ENCODE measurements around the gene DDX24. TPM values are rescaled to one million over a fixed set of nuclear protein-coding genes. Genes with fewer than 3 reads are reported as not detected.
A peak's percentile ranks its signal among the peaks of the same experiment; 100 is the strongest.

Gene DDX24
- total and polyA plus RNA-seq, 2 of the 8 experiments (the other 6 are each of a cell fraction or from before 2014, with no cell fraction given): 89.0 to 201 TPM

DNA sequence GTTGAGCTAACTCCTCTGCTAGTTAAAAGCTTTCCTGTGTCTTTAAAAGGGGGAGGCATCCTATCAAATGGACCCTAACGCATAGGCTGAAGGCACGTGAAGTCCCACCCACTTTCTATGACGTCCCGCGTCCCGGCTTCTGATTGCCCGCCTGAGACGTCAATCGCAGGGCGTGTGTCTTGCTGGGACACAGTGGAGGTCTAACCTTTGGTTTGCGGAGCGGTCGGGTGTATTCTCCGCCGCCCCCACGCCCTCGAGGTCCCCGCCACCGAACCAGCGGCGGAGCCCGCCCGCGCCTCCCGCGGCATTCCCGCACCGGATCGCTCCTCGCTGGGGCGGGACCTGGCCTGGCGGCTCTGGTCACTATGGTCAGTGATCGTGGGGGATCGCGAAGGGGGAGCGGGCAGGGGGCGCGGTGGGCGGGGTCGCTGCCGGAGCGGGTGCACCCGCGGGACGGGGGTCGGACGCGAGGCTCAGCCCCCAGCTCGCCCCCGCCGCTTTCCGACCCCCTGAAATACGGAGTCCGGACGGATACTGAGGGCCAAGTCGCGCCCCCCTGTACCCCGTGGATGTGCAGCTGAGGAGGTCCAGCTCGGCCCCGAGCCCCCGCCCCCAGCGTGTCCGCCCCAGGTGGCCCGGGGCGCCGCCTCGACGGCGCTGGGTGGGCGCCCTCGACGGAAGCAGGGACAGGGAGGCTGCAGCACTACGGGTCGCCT is 54.7 kb downstream of the DDX24 start, which contains the start of gene OTUB2 (continued):
- TF ChIP-seq SUZ12 (IDR thresholded peaks at IDR 0.05; ENCODE audit: low read length) (no peak), BACH1 (IDR thresholded peaks at IDR 0.05; ENCODE audit: low read length) (0 out of 2 replicates have a peak, but pooled peaks have one; percentile 33), SIX5 (IDR thresholded peaks at IDR 0.05; ENCODE audit: low read depth, low read length) (no peak), POLR2A (IDR thresholded peaks at IDR 0.05; ENCODE audit: control extremely low read depth in 1 of 2, low read depth in 2 of 2, low read length in 2 of 2) (no peak), ASH2L (IDR thresholded peaks at IDR 0.05; ENCODE audit: low read length) (peak; percentile 54)
- TF ChIP-seq, protein P1, sequence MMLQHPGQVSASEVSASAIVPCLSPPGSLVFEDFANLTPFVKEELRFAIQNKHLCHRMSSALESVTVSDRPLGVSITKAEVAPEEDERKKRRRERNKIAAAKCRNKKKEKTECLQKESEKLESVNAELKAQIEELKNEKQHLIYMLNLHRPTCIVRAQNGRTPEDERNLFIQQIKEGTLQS (IDR thresholded peaks at IDR 0.05; ENCODE audit: insufficient read depth, low read depth, low read length): no peak
- TF ChIP-seq, protein P2, sequence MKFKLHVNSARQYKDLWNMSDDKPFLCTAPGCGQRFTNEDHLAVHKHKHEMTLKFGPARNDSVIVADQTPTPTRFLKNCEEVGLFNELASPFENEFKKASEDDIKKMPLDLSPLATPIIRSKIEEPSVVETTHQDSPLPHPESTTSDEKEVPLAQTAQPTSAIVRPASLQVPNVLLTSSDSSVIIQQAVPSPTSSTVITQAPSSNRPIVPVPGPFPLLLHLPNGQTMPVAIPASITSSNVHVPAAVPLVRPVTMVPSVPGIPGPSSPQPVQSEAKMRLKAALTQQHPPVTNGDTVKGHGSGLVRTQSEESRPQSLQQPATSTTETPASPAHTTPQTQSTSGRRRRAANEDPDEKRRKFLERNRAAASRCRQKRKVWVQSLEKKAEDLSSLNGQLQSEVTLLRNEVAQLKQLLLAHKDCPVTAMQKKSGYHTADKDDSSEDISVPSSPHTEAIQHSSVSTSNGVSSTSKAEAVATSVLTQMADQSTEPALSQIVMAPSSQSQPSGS (IDR thresholded peaks at IDR 0.05; ENCODE audit: low read length): no peak
- TF ChIP-seq, protein P3, sequence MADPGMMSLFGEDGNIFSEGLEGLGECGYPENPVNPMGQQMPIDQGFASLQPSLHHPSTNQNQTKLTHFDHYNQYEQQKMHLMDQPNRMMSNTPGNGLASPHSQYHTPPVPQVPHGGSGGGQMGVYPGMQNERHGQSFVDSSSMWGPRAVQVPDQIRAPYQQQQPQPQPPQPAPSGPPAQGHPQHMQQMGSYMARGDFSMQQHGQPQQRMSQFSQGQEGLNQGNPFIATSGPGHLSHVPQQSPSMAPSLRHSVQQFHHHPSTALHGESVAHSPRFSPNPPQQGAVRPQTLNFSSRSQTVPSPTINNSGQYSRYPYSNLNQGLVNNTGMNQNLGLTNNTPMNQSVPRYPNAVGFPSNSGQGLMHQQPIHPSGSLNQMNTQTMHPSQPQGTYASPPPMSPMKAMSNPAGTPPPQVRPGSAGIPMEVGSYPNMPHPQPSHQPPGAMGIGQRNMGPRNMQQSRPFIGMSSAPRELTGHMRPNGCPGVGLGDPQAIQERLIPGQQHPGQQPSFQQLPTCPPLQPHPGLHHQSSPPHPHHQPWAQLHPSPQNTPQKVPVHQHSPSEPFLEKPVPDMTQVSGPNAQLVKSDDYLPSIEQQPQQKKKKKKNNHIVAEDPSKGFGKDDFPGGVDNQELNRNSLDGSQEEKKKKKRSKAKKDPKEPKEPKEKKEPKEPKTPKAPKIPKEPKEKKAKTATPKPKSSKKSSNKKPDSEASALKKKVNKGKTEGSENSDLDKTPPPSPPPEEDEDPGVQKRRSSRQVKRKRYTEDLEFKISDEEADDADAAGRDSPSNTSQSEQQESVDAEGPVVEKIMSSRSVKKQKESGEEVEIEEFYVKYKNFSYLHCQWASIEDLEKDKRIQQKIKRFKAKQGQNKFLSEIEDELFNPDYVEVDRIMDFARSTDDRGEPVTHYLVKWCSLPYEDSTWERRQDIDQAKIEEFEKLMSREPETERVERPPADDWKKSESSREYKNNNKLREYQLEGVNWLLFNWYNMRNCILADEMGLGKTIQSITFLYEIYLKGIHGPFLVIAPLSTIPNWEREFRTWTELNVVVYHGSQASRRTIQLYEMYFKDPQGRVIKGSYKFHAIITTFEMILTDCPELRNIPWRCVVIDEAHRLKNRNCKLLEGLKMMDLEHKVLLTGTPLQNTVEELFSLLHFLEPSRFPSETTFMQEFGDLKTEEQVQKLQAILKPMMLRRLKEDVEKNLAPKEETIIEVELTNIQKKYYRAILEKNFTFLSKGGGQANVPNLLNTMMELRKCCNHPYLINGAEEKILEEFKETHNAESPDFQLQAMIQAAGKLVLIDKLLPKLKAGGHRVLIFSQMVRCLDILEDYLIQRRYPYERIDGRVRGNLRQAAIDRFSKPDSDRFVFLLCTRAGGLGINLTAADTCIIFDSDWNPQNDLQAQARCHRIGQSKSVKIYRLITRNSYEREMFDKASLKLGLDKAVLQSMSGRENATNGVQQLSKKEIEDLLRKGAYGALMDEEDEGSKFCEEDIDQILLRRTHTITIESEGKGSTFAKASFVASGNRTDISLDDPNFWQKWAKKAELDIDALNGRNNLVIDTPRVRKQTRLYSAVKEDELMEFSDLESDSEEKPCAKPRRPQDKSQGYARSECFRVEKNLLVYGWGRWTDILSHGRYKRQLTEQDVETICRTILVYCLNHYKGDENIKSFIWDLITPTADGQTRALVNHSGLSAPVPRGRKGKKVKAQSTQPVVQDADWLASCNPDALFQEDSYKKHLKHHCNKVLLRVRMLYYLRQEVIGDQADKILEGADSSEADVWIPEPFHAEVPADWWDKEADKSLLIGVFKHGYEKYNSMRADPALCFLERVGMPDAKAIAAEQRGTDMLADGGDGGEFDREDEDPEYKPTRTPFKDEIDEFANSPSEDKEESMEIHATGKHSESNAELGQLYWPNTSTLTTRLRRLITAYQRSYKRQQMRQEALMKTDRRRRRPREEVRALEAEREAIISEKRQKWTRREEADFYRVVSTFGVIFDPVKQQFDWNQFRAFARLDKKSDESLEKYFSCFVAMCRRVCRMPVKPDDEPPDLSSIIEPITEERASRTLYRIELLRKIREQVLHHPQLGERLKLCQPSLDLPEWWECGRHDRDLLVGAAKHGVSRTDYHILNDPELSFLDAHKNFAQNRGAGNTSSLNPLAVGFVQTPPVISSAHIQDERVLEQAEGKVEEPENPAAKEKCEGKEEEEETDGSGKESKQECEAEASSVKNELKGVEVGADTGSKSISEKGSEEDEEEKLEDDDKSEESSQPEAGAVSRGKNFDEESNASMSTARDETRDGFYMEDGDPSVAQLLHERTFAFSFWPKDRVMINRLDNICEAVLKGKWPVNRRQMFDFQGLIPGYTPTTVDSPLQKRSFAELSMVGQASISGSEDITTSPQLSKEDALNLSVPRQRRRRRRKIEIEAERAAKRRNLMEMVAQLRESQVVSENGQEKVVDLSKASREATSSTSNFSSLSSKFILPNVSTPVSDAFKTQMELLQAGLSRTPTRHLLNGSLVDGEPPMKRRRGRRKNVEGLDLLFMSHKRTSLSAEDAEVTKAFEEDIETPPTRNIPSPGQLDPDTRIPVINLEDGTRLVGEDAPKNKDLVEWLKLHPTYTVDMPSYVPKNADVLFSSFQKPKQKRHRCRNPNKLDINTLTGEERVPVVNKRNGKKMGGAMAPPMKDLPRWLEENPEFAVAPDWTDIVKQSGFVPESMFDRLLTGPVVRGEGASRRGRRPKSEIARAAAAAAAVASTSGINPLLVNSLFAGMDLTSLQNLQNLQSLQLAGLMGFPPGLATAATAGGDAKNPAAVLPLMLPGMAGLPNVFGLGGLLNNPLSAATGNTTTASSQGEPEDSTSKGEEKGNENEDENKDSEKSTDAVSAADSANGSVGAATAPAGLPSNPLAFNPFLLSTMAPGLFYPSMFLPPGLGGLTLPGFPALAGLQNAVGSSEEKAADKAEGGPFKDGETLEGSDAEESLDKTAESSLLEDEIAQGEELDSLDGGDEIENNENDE (IDR thresholded peaks at IDR 0.05; ENCODE audit: insufficient replicate concordance, low read length): no peak
